ENCODE measurements around the gene PTP4A2.

PTP4A2 gene

GRCh38 chr1:31981456-31981839, 43.3 kb upstream of the PTP4A2 start:
- no peak for TF ChIP-seq CTCF (IDR thresholded peaks at IDR 0.05; ENCODE audit: insufficient read depth, low read length, missing control alignments)
- DNase-seq (ENCODE audit: low read depth, low spot score) = no peak
- ChIA-PET CTCF (interaction anchor here (2.9 to 15.0 kb wide), 2 partner anchors 18 to 25 kb away, joined by 13 to 140 read pairs; no protein-coding TSS in a partner anchor), POLR2A (no interaction called here)
- no peak overlapping the region for H3K4me3 ChIP-seq (ENCODE audit: low read depth, low read length)

GRCh38 chr1:31980835-31981455, 42.8 kb upstream of the PTP4A2 start:
- ChIA-PET POLR2A (no interaction called here), CTCF (interaction anchor here (2.9 to 15.0 kb wide), 2 partner anchors 17 to 25 kb away, joined by 13 to 140 read pairs; no protein-coding TSS in a partner anchor)
- no peak for DNase-seq (ENCODE audit: low read depth, low spot score)
- TF ChIP-seq CTCF (IDR thresholded peaks at IDR 0.05; ENCODE audit: insufficient read depth, low read length, missing control alignments) = no peak
- no peak overlapping the region for H3K4me3 ChIP-seq (ENCODE audit: low read depth, low read length)

GRCh38 chr1:31978843-31979400, 40.8 kb upstream of the PTP4A2 start:
- TF ChIP-seq CTCF (IDR thresholded peaks at IDR 0.05; ENCODE audit: insufficient read depth, low read length, missing control alignments) = no peak
- no peak for DNase-seq (ENCODE audit: low read depth, low spot score)
- no peak overlapping the region for H3K4me3 ChIP-seq (ENCODE audit: low read depth, low read length)
- ChIA-PET POLR2A (no interaction called here), CTCF (interaction anchor here (0.9 to 8.0 kb wide), 9 partner anchors 10 to 416 kb away, joined by 3 to 109 read pairs (median 4); partner anchors contain the start of gene SPOCD1)

GRCh38 chr1:31977385-31978131, 39.4 kb upstream of the PTP4A2 start:
- peak; percentile 41 for TF ChIP-seq CTCF (IDR thresholded peaks at IDR 0.05; ENCODE audit: insufficient read depth, low read length, missing control alignments)
- H3K4me3 ChIP-seq (ENCODE audit: low read depth, low read length) = no peak overlapping the region
- peak; percentile 59 for DNase-seq (ENCODE audit: low read depth, low spot score)
- ChIA-PET POLR2A (interaction anchor here (1.4 to 1.6 kb wide), 2 partner anchors 9 to 36 kb away, joined by 3 to 7 read pairs; partner anchors contain the start of gene KHDRBS1), CTCF (interaction anchor here (0.6 to 8.0 kb wide), 19 partner anchors 9 to 162 kb away, joined by 3 to 109 read pairs (median 3); partner anchors contain the start of genes PTP4A2 and SPOCD1)

DNA sequence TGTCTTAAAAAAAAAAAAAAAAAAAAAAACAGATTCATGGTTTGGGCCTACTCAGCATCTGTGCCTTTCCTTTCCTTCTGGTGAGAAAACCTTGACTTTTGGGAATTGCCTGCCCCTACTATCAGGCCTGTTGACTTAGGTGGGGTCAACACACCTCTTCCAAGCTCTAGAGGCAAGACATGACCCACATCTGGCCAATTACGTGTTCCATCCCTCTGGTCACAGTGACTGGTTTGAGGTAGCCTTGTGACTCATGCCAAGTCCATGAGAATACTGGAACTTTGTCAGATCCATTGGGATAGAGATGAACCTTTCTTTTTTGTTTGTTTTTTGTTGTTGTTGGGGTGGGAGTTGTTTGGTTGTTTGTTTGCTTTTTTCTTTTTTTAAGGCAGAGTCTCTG, 38.2 kb upstream of the PTP4A2 start:
- CTCF ChIA-PET = interaction anchor here (0.6 to 8.0 kb wide), 5 partner anchors 13 to 86 kb away, joined by 3 to 109 read pairs (median 9); no protein-coding TSS in a partner anchor
- DNase-seq (ENCODE audit: low read depth, low spot score) = no peak
- H3K4me3 ChIP-seq (ENCODE audit: low read depth, low read length) = no peak overlapping the region
- TF ChIP-seq CTCF (IDR thresholded peaks at IDR 0.05; ENCODE audit: insufficient read depth, low read length, missing control alignments) = no peak
- POLR2A ChIA-PET = interaction anchor here (1.6 kb wide), 1 partner anchor 10 kb away, joined by 3 read pairs; no protein-coding TSS in a partner anchor

DNA sequence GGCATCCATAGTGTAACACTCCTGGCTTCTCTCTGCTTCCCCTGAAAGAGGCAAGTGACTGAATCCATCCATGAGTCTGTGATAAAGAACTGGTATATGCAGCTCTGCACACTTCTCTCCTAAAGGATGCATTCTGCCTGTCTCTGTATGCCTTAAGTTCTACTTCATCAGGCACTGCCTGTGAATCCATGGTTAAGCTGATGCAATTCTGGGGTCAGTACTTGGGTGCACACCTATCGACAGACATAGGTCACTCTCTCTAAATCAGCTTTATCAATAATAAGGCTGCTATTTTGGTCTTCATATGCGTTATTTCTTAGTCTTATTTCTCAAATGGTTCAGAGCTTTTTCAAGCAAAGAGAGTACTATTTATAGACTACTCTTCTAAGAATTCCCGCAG, 32.7 kb upstream of the PTP4A2 start:
- H3K4me3 ChIP-seq (ENCODE audit: low read depth, low read length) = no peak overlapping the region
- DNase-seq (ENCODE audit: low read depth, low spot score) = no peak
- POLR2A ChIA-PET = no interaction called here
- CTCF ChIA-PET = interaction anchor here (0.9 to 2.4 kb wide), 5 partner anchors 13 to 165 kb away, joined by 3 to 8 read pairs (median 7); partner anchors contain the start of gene SPOCD1
- TF ChIP-seq CTCF (IDR thresholded peaks at IDR 0.05; ENCODE audit: insufficient read depth, low read length, missing control alignments) = no peak
